ENCODE data around the gene DSTN.

DSTN gene

GRCh38 chr20:17569616-17570346 lies at the start of gene DSTN:
TSS of gene DSTN (plus strand) at chr20:17570075. CDS start at chr20:17570209, 134 bp downstream.
- peak within 1 kb of the TSS; percentile 92 to 100 for H3K4me3 Mint-ChIP-seq
- peak within 1 kb of the TSS; percentile 96 to 99 for H3K27ac Mint-ChIP-seq
- no peaks in the 10 kb centered on the region for H3K9me3 Mint-ChIP-seq
- DNase-seq = peak; percentile 84 to 87
- peaks cover 13% of the 10 kb centered on the region for H3K27me3 Mint-ChIP-seq
- peaks cover 32% of the 10 kb centered on the region for H3K4me1 Mint-ChIP-seq
- peak; percentile 92 for ATAC-seq

- Mint-ChIP-seq H3K4me1 (peaks cover 13% of the 10 kb centered on the region), H3K4me3 (no peak overlapping the region), H3K27me3 (peaks cover 11% of the 10 kb centered on the region), H3K9me3 (no peaks in the 10 kb centered on the region), H3K27ac (no peak overlapping the region)
- ATAC-seq = no peak
- no peak for DNase-seq
Measured at GRCh38 chr20:17520583-17520982, 49.3 kb upstream of the DSTN start.

GRCh38 chr20:17522528-17522927 lies 47.3 kb upstream of the DSTN start:
- peaks cover 15% of the 10 kb centered on the region for H3K27me3 Mint-ChIP-seq
- DNase-seq = no peak
- H3K4me1 Mint-ChIP-seq = peaks cover 13% of the 10 kb centered on the region
- peak overlapping the region in 1 of 2 donors; percentile 44 for H3K27ac Mint-ChIP-seq
- no peaks in the 10 kb centered on the region for H3K9me3 Mint-ChIP-seq
- peak; percentile 66 for ATAC-seq
- no peak overlapping the region for H3K4me3 Mint-ChIP-seq

- Mint-ChIP-seq H3K27ac (peak overlapping the region in 1 of 2 donors; percentile 78), H3K4me3 (no peak overlapping the region), H3K27me3 (peaks cover 15% of the 10 kb centered on the region), H3K9me3 (no peaks in the 10 kb centered on the region), H3K4me1 (peaks cover 13% of the 10 kb centered on the region)
- ATAC-seq = no peak
- no peak for DNase-seq
Measured at GRCh38 chr20:17523326-17523725, 46.5 kb upstream of the DSTN start.

- no peak for ATAC-seq
- no peak overlapping the region for H3K27ac Mint-ChIP-seq
- H3K27me3 Mint-ChIP-seq = peaks cover 22% of the 10 kb centered on the region
Measured at GRCh38 chr20:17524560-17524959, 45.3 kb upstream of the DSTN start.

GRCh38 chr20:17525132-17525531 lies 44.7 kb upstream of the DSTN start:
- no peak for ATAC-seq
- Mint-ChIP-seq H3K27me3 (peaks cover 28% of the 10 kb centered on the region), H3K9me3 (no peaks in the 10 kb centered on the region), H3K4me3 (no peak overlapping the region), H3K27ac (no peak overlapping the region), H3K4me1 (peaks cover 13% of the 10 kb centered on the region)
- no peak for DNase-seq

More at GRCh38 chr20:17524560-17524959, 45.3 kb upstream of the DSTN start:
- DNase-seq = no peak
- Mint-ChIP-seq H3K4me1 (peaks cover 13% of the 10 kb centered on the region), H3K4me3 (no peak overlapping the region), H3K9me3 (no peaks in the 10 kb centered on the region)

GRCh38 chr20:17525650-17526049 lies 44.2 kb upstream of the DSTN start:
- no peak overlapping the region for H3K4me3 Mint-ChIP-seq
- H3K4me1 Mint-ChIP-seq = peaks cover 9% of the 10 kb centered on the region
- no peak overlapping the region for H3K27ac Mint-ChIP-seq
- H3K9me3 Mint-ChIP-seq = no peaks in the 10 kb centered on the region
- ATAC-seq = peak; percentile 67
- DNase-seq = peak in 1 of 2 donors; percentile 18
- peaks cover 28% of the 10 kb centered on the region for H3K27me3 Mint-ChIP-seq

GRCh38 chr20:17529586-17529985 lies 40.3 kb upstream of the DSTN start:
- Mint-ChIP-seq H3K4me3 (no peak overlapping the region), H3K4me1 (peaks cover 19% of the 10 kb centered on the region), H3K27me3 (peaks cover 34% of the 10 kb centered on the region), H3K27ac (no peak overlapping the region), H3K9me3 (no peaks in the 10 kb centered on the region)
- no peak for ATAC-seq
- no peak for DNase-seq

- H3K9me3 Mint-ChIP-seq = no peaks in the 10 kb centered on the region
- peaks cover 19% of the 10 kb centered on the region for H3K4me1 Mint-ChIP-seq
- peak overlapping the region; percentile 31 to 74 for H3K4me3 Mint-ChIP-seq
- ATAC-seq (no peak), DNase-seq (no peak)
- peak overlapping the region in 1 of 2 donors; percentile 58 for H3K27ac Mint-ChIP-seq
- peaks cover 34% of the 10 kb centered on the region for H3K27me3 Mint-ChIP-seq
Measured at GRCh38 chr20:17530153-17530552, 39.7 kb upstream of the DSTN start.

GRCh38 chr20:17530716-17531664 lies 38.9 kb upstream of the DSTN start, which contains the start of gene BFSP1:
TSS of gene BFSP1 (minus strand) at chr20:17531379. CDS start at chr20:17531329, 50 bp downstream.
- H3K27me3 Mint-ChIP-seq = peaks cover 26% of the 10 kb centered on the region
- H3K4me3 Mint-ChIP-seq = peak within 1 kb of the TSS; percentile 84
- H3K9me3 Mint-ChIP-seq = no peaks in the 10 kb centered on the region
- H3K4me1 Mint-ChIP-seq = peaks cover 19% of the 10 kb centered on the region
- DNase-seq = peak; percentile 60 to 66
- peak; percentile 87 for ATAC-seq
- H3K27ac Mint-ChIP-seq = peak within 1 kb of the TSS; percentile 81 to 86

GRCh38 chr20:17531665-17532025 lies 38.2 kb upstream of the DSTN start:
- DNase-seq (no peak), ATAC-seq (no peak)
- H3K27me3 Mint-ChIP-seq = peaks cover 26% of the 10 kb centered on the region
- peaks cover 19% of the 10 kb centered on the region for H3K4me1 Mint-ChIP-seq
- peak overlapping the region; percentile 84 for H3K4me3 Mint-ChIP-seq
- H3K27ac Mint-ChIP-seq = peak overlapping the region; percentile 81 to 86
- H3K9me3 Mint-ChIP-seq = no peaks in the 10 kb centered on the region

GRCh38 chr20:17533396-17533795 lies 36.5 kb upstream of the DSTN start:
- H3K4me1 Mint-ChIP-seq = peaks cover 25% of the 10 kb centered on the region
- ATAC-seq (no peak), DNase-seq (peak in 1 of 2 donors; percentile 16)
- no peak overlapping the region for H3K4me3 Mint-ChIP-seq
- H3K27ac Mint-ChIP-seq = no peak overlapping the region
- peaks cover 27% of the 10 kb centered on the region for H3K27me3 Mint-ChIP-seq
- no peaks in the 10 kb centered on the region for H3K9me3 Mint-ChIP-seq

- H3K4me1 Mint-ChIP-seq = peaks cover 25% of the 10 kb centered on the region
- ATAC-seq (no peak), DNase-seq (no peak)
- H3K27me3 Mint-ChIP-seq = peaks cover 32% of the 10 kb centered on the region
- H3K4me3 Mint-ChIP-seq = no peak overlapping the region
- H3K9me3 Mint-ChIP-seq = no peaks in the 10 kb centered on the region
- H3K27ac Mint-ChIP-seq = no peak overlapping the region
Measured at GRCh38 chr20:17534077-17534476, 35.8 kb upstream of the DSTN start.

- Mint-ChIP-seq H3K4me1 (peaks cover 17% of the 10 kb centered on the region), H3K4me3 (no peak overlapping the region), H3K9me3 (no peaks in the 10 kb centered on the region), H3K27me3 (peaks cover 20% of the 10 kb centered on the region), H3K27ac (no peak overlapping the region)
- DNase-seq = peak; percentile 55 to 66
- ATAC-seq = peak; percentile 96
Measured at GRCh38 chr20:17536944-17537444, 32.9 kb upstream of the DSTN start.

- no peak for ATAC-seq
- H3K27me3 Mint-ChIP-seq = peaks cover 20% of the 10 kb centered on the region
Measured at GRCh38 chr20:17537959-17538358, 31.9 kb upstream of the DSTN start.

More at GRCh38 chr20:17537959-17538358, 31.9 kb upstream of the DSTN start:
- no peak for DNase-seq
- H3K9me3 Mint-ChIP-seq = no peaks in the 10 kb centered on the region
- no peak overlapping the region for H3K4me3 Mint-ChIP-seq
- H3K4me1 Mint-ChIP-seq = peaks cover 16% of the 10 kb centered on the region
- H3K27ac Mint-ChIP-seq = no peak overlapping the region

Data from stimulated activated naive CD8-positive, alpha-beta T cell treated with anti-CD3 and anti-CD28 coated beads, Interleukin-15, amount 100 ng/mL, for 72 hours (primary cell).